ENCODE data around the gene HLA-DQB2. TPM values are rescaled to one million over a fixed set of nuclear protein-coding genes. Genes with fewer than 3 reads are reported as not detected.

The HLA-DQB2 gene
- total and polyA plus RNA-seq, 9 of the 15 experiments (the other 6 are each of a cell fraction or from before 2014, with no cell fraction given): not detected

DNA sequence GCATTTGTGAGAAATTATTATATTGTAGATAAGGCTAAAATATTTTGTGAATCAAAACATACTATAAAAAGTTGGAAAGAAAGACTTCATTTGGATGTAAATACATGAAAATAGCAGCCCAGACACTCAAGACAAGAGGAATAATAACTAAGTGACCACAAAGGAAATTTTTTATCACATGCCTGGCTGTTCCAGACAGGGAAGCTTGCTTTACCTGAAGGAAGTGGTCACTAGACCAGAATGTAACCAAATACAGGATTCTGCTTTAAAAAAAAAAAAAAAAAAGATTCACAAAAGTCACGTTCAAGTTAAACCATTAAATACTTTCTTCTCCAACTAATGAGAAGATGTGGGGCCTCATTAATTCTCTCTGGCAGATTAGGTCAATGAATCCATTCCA, 9.3 kb upstream of the HLA-DQB2 start:
- Histone ChIP-seq H3K4me3 (no peak overlapping the region), H3K4me1 (replicated peaks in 1 of 2; ENCODE audit: control insufficient read depth in 2 of 2, insufficient read depth in 2 of 2, low read length in 2 of 2) (no peaks in the 10 kb centered on the region), H2AFZ (ENCODE audit: low read depth, low read length) (no peak overlapping the region), H3K9me1 (ENCODE audit: control insufficient read depth, insufficient read depth, low read length) (no peaks in the 10 kb centered on the region), H3K27me3 (ENCODE audit: control insufficient read depth in 2 of 2, insufficient read depth in 2 of 2, low read length in 2 of 2) (peaks cover 2 to 7% of the 10 kb centered on the region in 2 experiments; a peak in 3 of 5 replicates), H4K20me1 (replicated peaks; ENCODE audit: control insufficient read depth, insufficient read depth, low read length) (no peaks in the 10 kb centered on the region), H3K36me3 (ENCODE audit: control insufficient read depth, insufficient read depth, low read length) (no peaks in the 10 kb centered on the region), H3K9ac (ENCODE audit: insufficient read depth in 1 of 2, low read depth in 2 of 2, low read length in 2 of 2) (no peak overlapping the region), H3K79me2 (ENCODE audit: control insufficient read depth, insufficient read depth, low read length) (no peaks in the 10 kb centered on the region), H3K27ac (ENCODE audit: extremely low read depth, low read depth, low read length) (no peak overlapping the region), H3K9me3 (replicated peaks; ENCODE audit: control insufficient read depth, insufficient read depth, low read depth, low read length) (no peaks in the 10 kb centered on the region), H3K4me2 (ENCODE audit: insufficient read depth, low read length) (no peak overlapping the region)
- ChIA-PET CTCF (ENCODE audit: low intra/inter-chr PET ratio) (no interaction called here), POLR2A (no interaction called here)
- intact Hi-C loops (cut with micrococcal nuclease): no loop called here
- in situ Hi-C loops (cut with MboI): no loop called here
- ATAC-seq (no peak), FAIRE-seq (no peak), DNase-seq (ENCODE audit: extremely low read depth in 1 of 4, low spot score in 3 of 4) (no peak)
- no TSS peak for BruUV-seq (replicated peaks)
- WGBS (ENCODE audit: insufficient coverage, low coverage, missing lambda C conversion rate): 0% methylated on average over 1 of the region's 1 CpG
- TF ChIP-seq CTBP1 (IDR thresholded peaks at IDR 0.05; ENCODE audit: borderline replicate concordance): no peak
- TF ChIP-seq, protein P1, sequence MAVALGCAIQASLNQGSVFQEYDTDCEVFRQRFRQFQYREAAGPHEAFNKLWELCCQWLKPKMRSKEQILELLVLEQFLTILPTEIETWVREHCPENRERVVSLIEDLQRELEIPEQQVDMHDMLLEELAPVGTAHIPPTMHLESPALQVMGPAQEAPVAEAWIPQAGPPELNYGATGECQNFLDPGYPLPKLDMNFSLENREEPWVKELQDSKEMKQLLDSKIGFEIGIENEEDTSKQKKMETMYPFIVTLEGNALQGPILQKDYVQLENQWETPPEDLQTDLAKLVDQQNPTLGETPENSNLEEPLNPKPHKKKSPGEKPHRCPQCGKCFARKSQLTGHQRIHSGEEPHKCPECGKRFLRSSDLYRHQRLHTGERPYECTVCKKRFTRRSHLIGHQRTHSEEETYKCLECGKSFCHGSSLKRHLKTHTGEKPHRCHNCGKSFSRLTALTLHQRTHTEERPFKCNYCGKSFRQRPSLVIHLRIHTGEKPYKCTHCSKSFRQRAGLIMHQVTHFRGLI (CRISPR knock-in tag; IDR thresholded peaks at IDR 0.05): no peak
- TF ChIP-seq ZNF280B (CRISPR knock-in tag; IDR thresholded peaks at IDR 0.05): no peak
- TF ChIP-seq, protein P2, sequence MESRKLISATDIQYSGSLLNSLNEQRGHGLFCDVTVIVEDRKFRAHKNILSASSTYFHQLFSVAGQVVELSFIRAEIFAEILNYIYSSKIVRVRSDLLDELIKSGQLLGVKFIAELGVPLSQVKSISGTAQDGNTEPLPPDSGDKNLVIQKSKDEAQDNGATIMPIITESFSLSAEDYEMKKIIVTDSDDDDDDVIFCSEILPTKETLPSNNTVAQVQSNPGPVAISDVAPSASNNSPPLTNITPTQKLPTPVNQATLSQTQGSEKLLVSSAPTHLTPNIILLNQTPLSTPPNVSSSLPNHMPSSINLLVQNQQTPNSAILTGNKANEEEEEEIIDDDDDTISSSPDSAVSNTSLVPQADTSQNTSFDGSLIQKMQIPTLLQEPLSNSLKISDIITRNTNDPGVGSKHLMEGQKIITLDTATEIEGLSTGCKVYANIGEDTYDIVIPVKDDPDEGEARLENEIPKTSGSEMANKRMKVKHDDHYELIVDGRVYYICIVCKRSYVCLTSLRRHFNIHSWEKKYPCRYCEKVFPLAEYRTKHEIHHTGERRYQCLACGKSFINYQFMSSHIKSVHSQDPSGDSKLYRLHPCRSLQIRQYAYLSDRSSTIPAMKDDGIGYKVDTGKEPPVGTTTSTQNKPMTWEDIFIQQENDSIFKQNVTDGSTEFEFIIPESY (CRISPR knock-in tag; IDR thresholded peaks at IDR 0.05): no peak
- TF ChIP-seq GABPB1 (CRISPR knock-in tag; IDR thresholded peaks at IDR 0.05): no peak
